ENCODE results near the gene NACC2. TPM values are rescaled to one million over a fixed set of nuclear protein-coding genes. Genes with fewer than 3 reads are reported as not detected.

The NACC2 gene
- total and polyA plus RNA-seq, 4 donors: 4.8 to 17.8 (median 8.8) TPM

GRCh38 chr9:135980926-135981630, 114.0 kb downstream of the NACC2 start:
- Histone ChIP-seq H3K27me3 (ENCODE audit: control insufficient read depth in 4 of 4, insufficient read depth in 4 of 4, low read length in 3 of 4) (no peaks in the 10 kb centered on the region), H3K9me3 (ENCODE audit: control insufficient read depth in 4 of 4, low read length in 3 of 4) (no peaks in the 10 kb centered on the region), H3K27ac (ENCODE audit: low read depth in 1 of 2, low read length in 2 of 2) (no peak overlapping the region), H3K4me3 (ENCODE audit: low read depth in 1 of 3, low read length in 3 of 3) (no peak overlapping the region), H3K36me3 (ENCODE audit: control insufficient read depth in 4 of 4, insufficient read depth in 3 of 4, low read depth in 1 of 4, low read length in 3 of 4) (no peaks in the 10 kb centered on the region), H3K4me1 (ENCODE audit: control insufficient read depth in 4 of 4, insufficient read depth in 4 of 4, low read length in 3 of 4) (no peaks in the 10 kb centered on the region), H3K9ac (ENCODE audit: low read depth in 1 of 2, low read length in 2 of 2) (no peak overlapping the region)
- TF ChIP-seq YY1 (IDR thresholded peaks at IDR 0.05) (no peak), EGR1 (IDR thresholded peaks at IDR 0.05; ENCODE audit: low read depth in 2 of 2) (no peak), JUND (IDR thresholded peaks at IDR 0.05) (no peak), NR2F2 (IDR thresholded peaks at IDR 0.05) (no peak), ZBTB33 (IDR thresholded peaks at IDR 0.05) (no peak)
- WGBS: 90% methylated on average over 29 of the region's 29 CpGs
- no peak for DNase-seq (ENCODE audit: low spot score)

DNA sequence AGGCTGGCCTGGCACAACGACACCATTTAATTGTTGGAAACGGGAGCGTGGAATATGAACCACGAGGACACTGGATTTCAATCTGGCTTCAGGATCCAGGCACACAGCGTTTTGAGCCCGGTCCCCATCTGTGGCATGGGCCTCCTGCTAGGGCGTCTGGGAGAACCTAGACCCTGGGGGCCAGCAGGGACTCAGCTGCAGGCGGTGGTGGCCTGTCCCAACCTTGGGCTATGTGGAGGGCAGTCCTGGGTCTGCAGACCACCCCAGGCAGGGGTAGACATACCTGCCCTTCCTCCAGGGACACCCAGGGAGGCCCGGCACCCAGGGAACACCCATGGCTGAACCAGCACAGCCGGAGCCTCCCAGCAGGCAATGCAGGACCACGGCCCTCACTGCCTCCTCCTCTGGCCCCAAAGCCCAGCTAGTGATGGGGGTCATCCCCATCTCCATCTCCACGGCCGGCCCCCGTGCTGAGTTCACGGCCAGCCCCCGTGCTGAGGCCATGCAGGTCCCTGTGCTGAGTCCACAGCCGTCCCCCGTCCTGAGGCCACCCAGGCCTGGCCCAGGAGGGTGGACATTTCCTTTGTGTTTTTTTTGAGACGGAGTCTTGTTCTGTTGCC, 115.4 kb downstream of the NACC2 start:
- H3K36me3 ChIP-seq (ENCODE audit: control insufficient read depth in 4 of 4, insufficient read depth in 3 of 4, low read depth in 1 of 4, low read length in 3 of 4): no peaks in the 10 kb centered on the region
- H3K9ac ChIP-seq (ENCODE audit: low read depth in 1 of 2, low read length in 2 of 2): no peak overlapping the region
- H3K9me3 ChIP-seq (ENCODE audit: control insufficient read depth in 4 of 4, low read length in 3 of 4): no peaks in the 10 kb centered on the region
- no peaks in the 10 kb centered on the region for H3K4me1 ChIP-seq (ENCODE audit: control insufficient read depth in 4 of 4, insufficient read depth in 4 of 4, low read length in 3 of 4)
- no peak for DNase-seq (ENCODE audit: low spot score)
- H3K27ac ChIP-seq (ENCODE audit: low read depth in 1 of 2, low read length in 2 of 2): no peak overlapping the region
- TF ChIP-seq EGR1 (IDR thresholded peaks at IDR 0.05; ENCODE audit: low read depth in 2 of 2): no peak
- TF ChIP-seq, protein P1, sequence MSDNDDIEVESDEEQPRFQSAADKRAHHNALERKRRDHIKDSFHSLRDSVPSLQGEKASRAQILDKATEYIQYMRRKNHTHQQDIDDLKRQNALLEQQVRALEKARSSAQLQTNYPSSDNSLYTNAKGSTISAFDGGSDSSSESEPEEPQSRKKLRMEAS (IDR thresholded peaks at IDR 0.05): no peak
- no peak for TF ChIP-seq FOXA1 (IDR thresholded peaks at IDR 0.05)
- no peak for TF ChIP-seq ZBTB33 (IDR thresholded peaks at IDR 0.05)
- TF ChIP-seq, protein P2, sequence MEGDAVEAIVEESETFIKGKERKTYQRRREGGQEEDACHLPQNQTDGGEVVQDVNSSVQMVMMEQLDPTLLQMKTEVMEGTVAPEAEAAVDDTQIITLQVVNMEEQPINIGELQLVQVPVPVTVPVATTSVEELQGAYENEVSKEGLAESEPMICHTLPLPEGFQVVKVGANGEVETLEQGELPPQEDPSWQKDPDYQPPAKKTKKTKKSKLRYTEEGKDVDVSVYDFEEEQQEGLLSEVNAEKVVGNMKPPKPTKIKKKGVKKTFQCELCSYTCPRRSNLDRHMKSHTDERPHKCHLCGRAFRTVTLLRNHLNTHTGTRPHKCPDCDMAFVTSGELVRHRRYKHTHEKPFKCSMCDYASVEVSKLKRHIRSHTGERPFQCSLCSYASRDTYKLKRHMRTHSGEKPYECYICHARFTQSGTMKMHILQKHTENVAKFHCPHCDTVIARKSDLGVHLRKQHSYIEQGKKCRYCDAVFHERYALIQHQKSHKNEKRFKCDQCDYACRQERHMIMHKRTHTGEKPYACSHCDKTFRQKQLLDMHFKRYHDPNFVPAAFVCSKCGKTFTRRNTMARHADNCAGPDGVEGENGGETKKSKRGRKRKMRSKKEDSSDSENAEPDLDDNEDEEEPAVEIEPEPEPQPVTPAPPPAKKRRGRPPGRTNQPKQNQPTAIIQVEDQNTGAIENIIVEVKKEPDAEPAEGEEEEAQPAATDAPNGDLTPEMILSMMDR (IDR thresholded peaks at IDR 0.05; ENCODE audit: low read depth, low read length, missing input control): no peak
- no peak for TF ChIP-seq GABPA (IDR thresholded peaks at IDR 0.05 in 1 of 2, conservative IDR thresholded peaks at IDR 0.05 in 1 of 2)
- H3K4me3 ChIP-seq (ENCODE audit: low read depth in 1 of 3, low read length in 3 of 3): no peak overlapping the region
- no peaks in the 10 kb centered on the region for H3K27me3 ChIP-seq (ENCODE audit: control insufficient read depth in 4 of 4, insufficient read depth in 4 of 4, low read length in 3 of 4)
- WGBS: 80% methylated on average over 19 of the region's 19 CpGs

Data from liver (tissue), 9 donors.